ENCODE measurements around the gene VPS13A.

Gene VPS13A

DNA sequence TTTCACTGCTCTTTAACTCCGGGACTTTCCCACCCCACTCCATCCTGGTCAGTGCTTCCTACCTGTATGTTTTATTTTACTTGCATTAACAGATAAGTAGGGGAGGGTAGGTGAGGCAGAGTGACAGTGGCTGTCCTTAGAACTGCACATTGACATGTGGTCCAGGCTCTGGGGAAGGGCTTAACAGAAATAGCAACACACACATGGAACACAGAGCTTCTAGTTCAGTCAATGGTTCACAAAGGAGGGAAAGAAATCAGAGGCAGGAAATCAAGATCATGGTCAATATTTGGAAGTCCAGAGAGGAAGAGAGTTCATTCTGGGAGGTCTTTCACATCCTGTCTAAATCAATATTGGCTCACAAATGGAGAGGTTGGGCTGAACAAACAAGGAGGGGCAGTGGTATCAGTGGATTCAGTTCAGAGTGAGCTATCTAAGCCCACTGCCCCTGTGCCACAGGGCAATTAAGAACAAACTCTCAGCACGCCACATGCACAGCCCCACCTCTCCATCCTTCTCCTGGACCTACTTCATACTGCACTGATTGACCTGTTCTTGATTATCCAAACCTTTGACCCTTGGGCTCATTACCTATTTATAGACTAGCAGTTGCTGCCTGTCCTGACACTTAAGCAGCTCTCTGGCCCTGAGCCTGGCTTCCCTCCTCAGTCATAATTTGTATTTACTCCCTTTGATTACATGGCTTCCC lies 6.2 kb upstream of the VPS13A start:
- Mint-ChIP-seq H3K4me1 (peaks cover 6% of the 10 kb centered on the region), H3K9me3 (no peaks in the 10 kb centered on the region), H3K4me3 (no peak overlapping the region), H3K36me3 (no peaks in the 10 kb centered on the region), H3K27ac (peak overlapping the region; percentile 7), H3K27me3 (no peaks in the 10 kb centered on the region)
- DNase-seq (ENCODE audit: low spot score in 2 of 2): no peak
- ATAC-seq (ENCODE audit: low read depth): no peak

DNA sequence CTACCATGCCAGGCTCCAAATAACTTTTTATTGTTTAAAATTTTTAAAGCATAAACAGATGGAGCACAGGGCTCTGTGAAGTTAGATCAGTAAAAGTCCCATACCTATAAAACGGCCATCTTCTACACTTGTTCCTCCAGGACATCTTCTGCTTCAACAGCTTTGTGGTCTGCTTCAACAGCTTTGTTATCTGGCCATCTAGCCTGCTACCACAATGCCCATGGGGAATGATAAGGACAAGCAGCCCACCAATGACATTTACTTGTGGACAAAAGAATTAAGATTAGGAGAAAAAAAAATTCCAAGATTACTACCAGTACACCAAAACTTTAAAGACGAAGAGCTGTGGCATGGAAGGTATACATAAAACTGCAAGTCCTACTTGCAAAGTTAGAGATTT lies 2.2 kb upstream of the VPS13A start:
- Mint-ChIP-seq H3K27ac (peak overlapping the region; percentile 82), H3K9me3 (no peaks in the 10 kb centered on the region), H3K36me3 (no peaks in the 10 kb centered on the region), H3K4me3 (no peak overlapping the region), H3K27me3 (no peaks in the 10 kb centered on the region), H3K4me1 (peaks cover 22% of the 10 kb centered on the region)
- DNase-seq (ENCODE audit: low spot score in 2 of 2) (no peak), ATAC-seq (ENCODE audit: low read depth) (no peak)

- H3K36me3 Mint-ChIP-seq: no peaks in the 10 kb centered on the region
- no peak overlapping the region for H3K4me3 Mint-ChIP-seq
- H3K27me3 Mint-ChIP-seq: no peaks in the 10 kb centered on the region
- no peaks in the 10 kb centered on the region for H3K9me3 Mint-ChIP-seq
- ATAC-seq (ENCODE audit: low read depth): no peak
- no peak for DNase-seq (ENCODE audit: low spot score in 2 of 2)
- H3K4me1 Mint-ChIP-seq: peaks cover 22% of the 10 kb centered on the region
- H3K27ac Mint-ChIP-seq: peak overlapping the region; percentile 82
These were observed 1.2 kb upstream of the VPS13A start for GRCh38 chr9:77176106-77176505.

GRCh38 chr9:77176686-77177142 lies 620 bp upstream of the VPS13A start:
- H3K4me3 Mint-ChIP-seq: peak overlapping the region; percentile 94
- no peaks in the 10 kb centered on the region for H3K27me3 Mint-ChIP-seq
- peaks cover 22% of the 10 kb centered on the region for H3K4me1 Mint-ChIP-seq
- H3K27ac Mint-ChIP-seq: peak overlapping the region; percentile 96
- H3K9me3 Mint-ChIP-seq: no peaks in the 10 kb centered on the region
- DNase-seq (ENCODE audit: low spot score in 2 of 2) (no peak), ATAC-seq (ENCODE audit: low read depth) (no peak)
- H3K36me3 Mint-ChIP-seq: no peaks in the 10 kb centered on the region

DNA sequence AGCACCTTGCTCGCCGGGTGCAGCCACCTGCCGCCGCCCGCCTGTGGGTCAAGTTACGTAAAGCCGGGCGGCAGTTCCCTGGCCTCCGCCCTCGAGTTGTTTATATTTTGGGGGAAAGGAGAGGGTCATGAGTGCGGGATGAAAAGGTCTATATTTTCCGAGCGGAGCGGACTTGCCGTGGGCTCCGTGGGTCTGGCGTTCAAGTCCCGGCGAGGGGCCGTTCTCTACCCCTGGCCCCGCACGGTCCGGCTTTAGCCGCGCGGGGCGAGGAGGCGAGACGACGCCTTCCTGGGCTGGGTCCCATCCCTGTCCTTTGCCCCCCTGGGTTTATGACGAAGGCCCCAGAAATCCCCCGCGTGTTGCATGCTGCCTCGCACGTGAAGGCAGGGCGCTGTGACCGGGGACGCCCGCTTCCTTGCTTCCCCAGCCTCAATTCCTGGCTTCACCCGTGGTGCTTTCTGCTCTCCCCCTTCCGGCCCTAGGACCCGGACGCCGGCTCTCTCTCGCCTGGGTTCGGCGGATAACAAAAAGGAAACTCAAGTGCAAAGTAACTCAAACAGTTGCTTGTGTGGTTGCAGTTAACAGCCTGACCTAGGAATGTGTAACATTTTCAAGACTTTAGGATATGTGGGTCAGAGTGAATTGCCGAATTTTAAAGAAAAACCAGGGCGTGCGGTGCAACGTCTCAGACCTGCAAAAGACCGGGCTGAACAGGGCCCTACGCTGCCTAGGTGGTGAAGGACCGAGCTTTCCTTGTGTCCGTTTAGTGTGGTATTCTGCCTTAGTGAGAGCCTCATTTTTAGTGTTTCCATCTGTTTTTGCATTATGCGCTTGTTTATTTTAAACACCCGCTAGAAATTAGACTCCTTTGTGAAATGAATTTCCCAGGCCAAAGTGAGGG lies 810 bp downstream of the VPS13A start:
- ATAC-seq (ENCODE audit: low read depth) (peak; percentile 36), DNase-seq (ENCODE audit: low spot score in 2 of 2) (peak; percentile 48 to 51)
- Mint-ChIP-seq H3K9me3 (no peaks in the 10 kb centered on the region), H3K27ac (peak overlapping the region; percentile 96), H3K4me3 (peak overlapping the region; percentile 94), H3K27me3 (no peaks in the 10 kb centered on the region), H3K4me1 (peaks cover 22% of the 10 kb centered on the region), H3K36me3 (no peaks in the 10 kb centered on the region)

DNA sequence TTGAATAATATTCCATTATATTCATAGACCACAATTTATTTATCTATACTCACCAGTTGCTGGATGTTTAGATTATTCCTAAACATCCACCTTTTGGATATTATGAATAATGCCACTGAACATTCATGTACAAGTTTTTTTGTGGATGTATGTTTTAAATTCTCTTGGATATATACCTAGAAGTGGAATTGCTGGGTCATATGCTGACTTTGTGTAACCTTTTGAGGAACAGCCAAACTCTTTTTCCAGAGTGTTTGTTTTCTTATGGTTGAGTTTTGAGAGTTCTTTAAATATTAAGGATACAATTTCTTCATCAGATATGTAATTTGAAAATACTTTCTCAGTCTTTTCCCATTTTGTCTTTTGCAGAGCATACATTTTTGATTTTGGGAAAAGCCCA lies 2.7 kb downstream of the VPS13A start:
- Mint-ChIP-seq H3K4me3 (peak overlapping the region; percentile 39), H3K4me1 (peaks cover 22% of the 10 kb centered on the region), H3K9me3 (no peaks in the 10 kb centered on the region), H3K36me3 (no peaks in the 10 kb centered on the region), H3K27ac (no peak overlapping the region), H3K27me3 (no peaks in the 10 kb centered on the region)
- DNase-seq (ENCODE audit: low spot score in 2 of 2) (no peak), ATAC-seq (ENCODE audit: low read depth) (no peak)

DNA sequence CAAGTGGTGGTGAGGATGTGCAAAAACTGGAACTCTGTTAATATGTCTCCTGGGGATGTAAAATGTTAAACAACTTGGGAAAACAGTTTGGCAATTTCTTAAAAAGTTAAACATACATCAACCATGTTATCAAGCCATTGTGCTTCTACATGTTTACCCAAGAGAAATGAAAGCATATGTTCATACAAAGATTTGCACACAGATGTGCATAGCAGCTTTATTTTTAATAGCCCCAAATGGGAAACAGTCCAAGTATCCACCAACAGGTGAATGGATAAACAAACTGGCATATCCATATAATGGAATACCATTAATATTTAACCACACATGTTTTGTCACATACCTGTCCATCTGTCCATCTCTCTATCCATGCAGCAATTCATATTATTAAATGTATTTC lies 6.2 kb downstream of the VPS13A start:
- Mint-ChIP-seq H3K4me3 (no peak overlapping the region), H3K27me3 (no peaks in the 10 kb centered on the region), H3K9me3 (peaks cover 2% of the 10 kb centered on the region), H3K27ac (no peak overlapping the region), H3K4me1 (peaks cover 14% of the 10 kb centered on the region), H3K36me3 (peaks cover 7% of the 10 kb centered on the region)
- DNase-seq (ENCODE audit: low spot score in 2 of 2) (no peak), ATAC-seq (ENCODE audit: low read depth) (no peak)

DNA sequence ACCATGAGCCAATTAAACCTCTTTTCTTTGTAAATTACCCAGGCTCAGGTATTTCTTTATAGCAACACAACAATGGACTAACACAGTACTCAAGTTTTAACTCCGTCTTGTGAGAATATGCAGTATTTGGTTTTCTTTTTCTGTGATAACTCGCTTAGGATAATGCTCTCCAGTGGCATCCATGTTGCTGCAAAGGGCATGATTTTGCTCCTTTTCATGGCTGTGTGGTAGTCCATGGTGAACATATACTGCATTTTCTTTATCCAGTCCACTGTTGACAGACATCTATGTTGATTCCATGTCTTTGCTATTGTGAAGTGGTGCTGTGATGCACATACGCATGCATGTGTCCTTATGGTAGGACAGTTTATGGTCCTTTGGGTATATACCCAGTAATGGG lies 10.9 kb downstream of the VPS13A start:
- ATAC-seq (ENCODE audit: low read depth) (no peak), DNase-seq (ENCODE audit: low spot score in 2 of 2) (no peak)
- peaks cover 4% of the 10 kb centered on the region for H3K9me3 Mint-ChIP-seq
- no peak overlapping the region for H3K4me3 Mint-ChIP-seq
- H3K4me1 Mint-ChIP-seq: peaks cover 35% of the 10 kb centered on the region
- peaks cover 12% of the 10 kb centered on the region for H3K36me3 Mint-ChIP-seq
- H3K27me3 Mint-ChIP-seq: no peaks in the 10 kb centered on the region
- H3K27ac Mint-ChIP-seq: no peak overlapping the region

DNA sequence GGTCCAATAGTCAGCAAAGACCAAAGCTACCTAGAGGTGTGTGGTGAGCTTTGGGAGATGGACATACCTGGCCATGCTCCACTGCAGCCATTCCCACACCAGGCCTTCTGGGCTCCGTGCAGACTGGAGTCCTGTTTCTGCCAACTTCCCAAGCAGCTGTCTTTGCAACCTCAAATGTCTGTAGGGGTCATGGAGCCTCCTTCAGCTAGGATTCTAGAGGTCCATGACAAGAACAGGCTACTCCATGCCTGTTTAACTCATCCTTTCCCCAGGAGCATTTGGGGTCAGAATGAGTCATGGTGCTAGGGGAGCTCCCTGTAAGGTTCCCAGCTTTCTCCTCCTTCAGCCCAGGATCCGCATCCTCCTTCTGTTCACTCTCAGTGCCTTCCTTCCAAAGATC lies 17.1 kb downstream of the VPS13A start:
- peaks cover 36% of the 10 kb centered on the region for H3K4me1 Mint-ChIP-seq
- peaks cover 2% of the 10 kb centered on the region for H3K9me3 Mint-ChIP-seq
- DNase-seq (ENCODE audit: low spot score in 2 of 2) (no peak), ATAC-seq (ENCODE audit: low read depth) (no peak)
- H3K27me3 Mint-ChIP-seq: no peaks in the 10 kb centered on the region
- no peak overlapping the region for H3K27ac Mint-ChIP-seq
- H3K36me3 Mint-ChIP-seq: peaks cover 2% of the 10 kb centered on the region
- no peak overlapping the region for H3K4me3 Mint-ChIP-seq

- ATAC-seq (ENCODE audit: low read depth): no peak
- H3K27me3 Mint-ChIP-seq: no peaks in the 10 kb centered on the region
- H3K9me3 Mint-ChIP-seq: no peaks in the 10 kb centered on the region
- no peak overlapping the region for H3K4me3 Mint-ChIP-seq
- peaks cover 14% of the 10 kb centered on the region for H3K36me3 Mint-ChIP-seq
- H3K27ac Mint-ChIP-seq: no peak overlapping the region
- H3K4me1 Mint-ChIP-seq: no peaks in the 10 kb centered on the region
- no peak for DNase-seq (ENCODE audit: low spot score in 2 of 2)
These were observed 32.8 kb downstream of the VPS13A start for GRCh38 chr9:77210116-77210515.

GRCh38 chr9:77211561-77211960 lies 34.2 kb downstream of the VPS13A start:
- ATAC-seq (ENCODE audit: low read depth) (no peak), DNase-seq (ENCODE audit: low spot score in 2 of 2) (no peak)
- no peak overlapping the region for H3K4me3 Mint-ChIP-seq

GRCh38 chr9:77212801-77213200 lies 35.5 kb downstream of the VPS13A start:
- no peak overlapping the region for H3K4me3 Mint-ChIP-seq
- H3K36me3 Mint-ChIP-seq: peaks cover 9% of the 10 kb centered on the region
- H3K27me3 Mint-ChIP-seq: no peaks in the 10 kb centered on the region
- DNase-seq (ENCODE audit: low spot score in 2 of 2) (no peak), ATAC-seq (ENCODE audit: low read depth) (no peak)
- H3K27ac Mint-ChIP-seq: no peak overlapping the region
- no peaks in the 10 kb centered on the region for H3K4me1 Mint-ChIP-seq
- H3K9me3 Mint-ChIP-seq: no peaks in the 10 kb centered on the region

More at GRCh38 chr9:77211561-77211960, 34.2 kb downstream of the VPS13A start:
- Mint-ChIP-seq H3K27me3 (no peaks in the 10 kb centered on the region), H3K36me3 (peaks cover 9% of the 10 kb centered on the region), H3K9me3 (no peaks in the 10 kb centered on the region), H3K4me1 (no peaks in the 10 kb centered on the region), H3K27ac (no peak overlapping the region)

DNA sequence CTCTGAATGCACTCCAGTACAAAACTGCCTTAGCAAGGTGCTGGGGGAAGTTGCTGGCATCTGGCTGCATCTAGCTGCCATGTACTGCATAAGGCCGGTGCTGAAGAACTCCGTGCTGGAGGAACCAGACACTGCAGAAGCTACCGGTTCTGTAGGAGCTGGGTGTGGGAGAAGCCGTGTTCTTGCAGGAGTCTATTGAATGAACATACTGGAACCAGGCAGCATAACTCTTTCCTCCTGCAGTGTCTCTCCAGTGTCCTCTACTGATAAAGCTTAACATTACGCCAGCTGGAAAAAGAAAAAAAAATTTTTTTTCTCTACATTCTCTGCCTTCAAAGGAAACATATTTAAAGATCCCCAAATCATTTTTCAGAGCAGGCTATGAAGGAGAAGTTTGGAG lies 38.5 kb downstream of the VPS13A start:
- Mint-ChIP-seq H3K27ac (no peak overlapping the region), H3K27me3 (no peaks in the 10 kb centered on the region), H3K4me1 (no peaks in the 10 kb centered on the region), H3K4me3 (no peak overlapping the region), H3K9me3 (no peaks in the 10 kb centered on the region), H3K36me3 (peaks cover 16% of the 10 kb centered on the region)
- ATAC-seq (ENCODE audit: low read depth): no peak
- DNase-seq (ENCODE audit: low spot score in 2 of 2): no peak

DNA sequence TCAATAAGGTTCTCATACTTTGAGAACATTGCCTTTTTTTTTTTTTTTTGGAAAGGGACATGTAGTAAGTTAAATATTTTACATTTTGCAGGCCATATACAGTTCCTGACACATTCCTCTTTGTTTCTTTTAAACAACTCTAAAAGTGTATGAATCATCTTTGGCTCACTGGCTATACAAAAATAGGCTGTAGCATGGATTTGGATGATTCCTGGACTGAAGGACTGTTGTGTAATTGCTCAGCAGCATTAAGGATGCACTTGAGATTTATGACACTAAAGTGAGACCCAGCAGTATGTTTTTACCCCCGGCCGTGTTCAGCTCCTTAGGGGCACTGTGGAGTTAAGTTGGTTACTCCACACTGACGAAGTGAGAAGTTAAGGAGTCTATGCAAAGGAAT lies 41.3 kb downstream of the VPS13A start:
- DNase-seq (ENCODE audit: low spot score in 2 of 2): no peak
- peaks cover 27% of the 10 kb centered on the region for H3K36me3 Mint-ChIP-seq

More for the DNA sequence above, 41.3 kb downstream of the VPS13A start:
- Mint-ChIP-seq H3K27me3 (no peaks in the 10 kb centered on the region), H3K9me3 (no peaks in the 10 kb centered on the region), H3K27ac (no peak overlapping the region), H3K4me3 (no peak overlapping the region), H3K4me1 (no peaks in the 10 kb centered on the region)
- no peak for ATAC-seq (ENCODE audit: low read depth)

Data from memory B cell (primary cell).